Activated naive CD8-positive, alpha-beta T cell treated with anti-CD3 and anti-CD28 coated beads, Interleukin-2, amount 10 ng/mL, durations not matched to agents 7 days and 5 days (primary cell): ENCODE measurements around the gene ZNF318. TPM values are rescaled to one million over a fixed set of nuclear protein-coding genes. Genes with fewer than 3 reads are reported as not detected.
"Not testable (repeated sequence)": the region's sequence is repeated elsewhere in the genome, so short reads cannot be mapped to it uniquely, and the experiment has no call there.

Experiments
- ATAC-seq: fragments of 150-1000 bp; cut with Tn5 transposase; one replicate; pipeline ENCODE4 v1.10.0; 2021; ENCODE audit warnings: low read depth, moderate library complexity
- POLR2A ChIA-PET: fragments of 350-600 bp; sonication (Branson Sonifier 250); formaldehyde crosslinking; loops from one replicate; lab custom pipeline; 2021; ENCODE audit warnings: antibody characterized with exemption; lab: Charles Lee
- DNase-seq: peaks from one replicate; pipeline ENCODE4 v3.0.0; 2021
- H3K27ac Mint-ChIP-seq: one replicate; pipeline ENCODE4 v1.8.0; 2022; ENCODE audit warnings: mild to moderate bottlenecking, mixed read lengths
- H3K27me3 Mint-ChIP-seq: one replicate; pipeline ENCODE4 v1.8.0; 2022; ENCODE audit warnings: mild to moderate bottlenecking, moderate library complexity, mixed read lengths
- H3K36me3 Mint-ChIP-seq: one replicate; pipeline ENCODE4 v1.8.0; 2021; ENCODE audit warnings: mild to moderate bottlenecking, mixed read lengths
- H3K4me1 Mint-ChIP-seq: one replicate; pipeline ENCODE4 v1.8.0; 2021; ENCODE audit warnings: mixed read lengths
- H3K4me3 Mint-ChIP-seq: one replicate; pipeline ENCODE4 v1.8.0; 2022; ENCODE audit warnings: mild to moderate bottlenecking, moderate library complexity, mixed read lengths
- H3K9me3 Mint-ChIP-seq: one replicate; pipeline ENCODE4 v1.8.0; 2021; ENCODE audit warnings: mixed read lengths
- total RNA-seq, 2 experiments: library from RNA; stranded (reverse); gene quantifications; one replicate each; pipeline ENCODE4 v1.2.3, GENCODE V29; 2021

The ZNF318 gene
- total RNA-seq, 2 experiments from 2014 or later, result 17.0 to 18.2 TPM

DNA sequence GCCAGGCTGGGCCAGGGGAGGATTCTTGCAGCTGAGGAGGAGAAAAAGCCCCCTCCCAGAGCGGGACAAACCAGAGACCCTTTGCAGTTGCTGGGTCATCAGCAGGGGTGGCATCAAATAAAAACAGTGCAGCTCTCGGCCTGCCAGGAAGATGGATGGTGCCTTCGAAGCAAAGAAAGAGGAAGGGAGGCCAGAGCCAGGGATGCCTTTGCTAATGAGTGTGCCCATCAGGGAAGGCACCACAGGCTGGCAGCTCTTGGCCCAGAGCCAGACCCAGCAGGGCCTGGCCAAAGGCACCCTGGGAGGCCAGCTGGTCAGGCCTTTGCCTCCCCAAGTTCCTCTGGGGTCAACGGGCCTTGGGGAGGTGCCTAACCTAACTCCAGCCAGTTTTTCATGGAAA lies 26.3 kb upstream of the ZNF318 start:
- POLR2A ChIA-PET, result no interaction called here

DNA sequence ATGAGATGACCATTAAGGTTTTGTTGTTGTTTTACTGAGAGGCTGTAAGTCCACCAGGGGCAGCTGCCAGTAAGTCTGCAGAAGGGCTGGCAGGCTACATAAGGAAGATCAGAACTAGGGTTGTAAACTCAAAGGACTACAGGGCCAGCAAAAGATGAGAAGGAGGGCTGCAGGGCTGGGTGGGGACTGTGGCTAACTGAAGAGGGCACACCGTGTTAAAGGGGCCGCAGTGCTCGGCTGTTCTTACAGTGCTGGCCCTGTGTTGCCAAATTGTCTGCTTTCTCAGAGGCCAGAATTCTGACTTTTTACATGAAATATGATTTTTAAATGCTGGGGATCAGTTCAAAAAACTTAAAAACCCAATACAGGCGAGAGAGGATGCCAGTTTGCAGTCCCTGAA lies 25.5 kb upstream of the ZNF318 start:
- no peak for ATAC-seq
- peaks cover 54% of the 10 kb centered on the region for H3K27me3 Mint-ChIP-seq
- H3K27ac Mint-ChIP-seq, result no peak overlapping the region
- POLR2A ChIA-PET, result interaction anchor here (0.7 kb wide), 1 partner anchor 115 kb away, joined by 3 read pairs; no protein-coding TSS in a partner anchor
- H3K4me3 Mint-ChIP-seq, result no peak overlapping the region
- H3K9me3 Mint-ChIP-seq, result no peaks in the 10 kb centered on the region
- H3K36me3 Mint-ChIP-seq, result no peaks in the 10 kb centered on the region
- DNase-seq, result no peak
- H3K4me1 Mint-ChIP-seq, result peaks cover 23% of the 10 kb centered on the region

More for the DNA sequence above, 26.3 kb upstream of the ZNF318 start:
- H3K36me3 Mint-ChIP-seq, result no peaks in the 10 kb centered on the region
- no peak overlapping the region for H3K4me3 Mint-ChIP-seq
- H3K27me3 Mint-ChIP-seq, result peaks cover 49% of the 10 kb centered on the region
- no peak overlapping the region for H3K27ac Mint-ChIP-seq
- peaks cover 17% of the 10 kb centered on the region for H3K4me1 Mint-ChIP-seq
- no peaks in the 10 kb centered on the region for H3K9me3 Mint-ChIP-seq
- ATAC-seq, result no peak
- DNase-seq, result no peak

DNA sequence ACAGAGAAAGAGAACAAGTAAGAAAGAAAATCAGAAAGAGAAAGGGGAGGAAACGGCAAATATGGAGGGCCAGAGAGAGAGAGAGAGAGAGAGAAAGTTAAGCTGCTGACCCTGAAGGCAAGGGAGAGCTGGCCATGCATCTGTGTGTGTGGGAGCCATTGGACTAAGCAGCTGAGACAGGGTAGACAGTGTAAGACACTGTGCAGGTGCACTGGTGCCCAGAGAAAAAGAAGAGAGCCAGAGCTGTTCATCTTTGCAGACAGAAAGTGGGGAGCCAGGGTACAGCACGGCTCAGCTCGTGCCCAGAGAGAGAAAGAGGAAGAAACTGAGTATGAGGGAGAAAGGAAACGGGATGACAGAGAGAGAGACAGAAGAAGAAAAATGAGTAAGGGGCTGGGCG lies 24.2 kb upstream of the ZNF318 start:
- Mint-ChIP-seq H3K27me3 (peaks cover 67% of the 10 kb centered on the region), H3K4me1 (peaks cover 23% of the 10 kb centered on the region), H3K4me3 (no peak overlapping the region), H3K36me3 (no peaks in the 10 kb centered on the region), H3K9me3 (no peaks in the 10 kb centered on the region), H3K27ac (no peak overlapping the region)
- DNase-seq (no peak), ATAC-seq (no peak)
- POLR2A ChIA-PET, result interaction anchor here (0.8 to 1.4 kb wide), 2 partner anchors 24 to 44 kb away, joined by 4 to 5 read pairs; partner anchors contain the start of gene ZNF318

DNA sequence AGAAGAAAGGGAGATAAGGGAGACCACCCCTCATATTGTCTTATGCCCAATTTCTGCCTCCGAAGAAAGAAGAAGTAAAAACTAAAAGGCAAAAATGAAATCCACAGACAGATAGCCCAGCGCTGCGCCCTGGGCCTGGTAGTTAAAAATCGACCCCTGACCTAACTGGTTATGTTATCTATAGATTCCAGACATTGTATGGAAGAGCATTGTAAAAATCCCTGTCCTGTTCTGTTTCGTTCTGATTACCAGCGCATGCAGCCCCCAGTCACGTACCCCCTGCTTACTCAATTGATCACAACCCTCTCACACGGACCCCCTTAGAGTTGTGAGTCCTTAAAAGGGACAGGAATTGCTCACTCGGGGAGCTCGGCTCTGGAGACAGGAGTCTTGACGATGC lies 23.7 kb upstream of the ZNF318 start:
- H3K4me3 Mint-ChIP-seq, ATAC-seq, DNase-seq, H3K9me3 Mint-ChIP-seq, H3K36me3 Mint-ChIP-seq, H3K27ac Mint-ChIP-seq: not testable (repeated sequence)
- Mint-ChIP-seq H3K4me1 (peaks cover 23% of the 10 kb centered on the region), H3K27me3 (peaks cover 69% of the 10 kb centered on the region)
- POLR2A ChIA-PET, result interaction anchor here (0.8 to 1.4 kb wide), 2 partner anchors 23 to 44 kb away, joined by 4 to 5 read pairs; partner anchors contain the start of gene ZNF318

DNA sequence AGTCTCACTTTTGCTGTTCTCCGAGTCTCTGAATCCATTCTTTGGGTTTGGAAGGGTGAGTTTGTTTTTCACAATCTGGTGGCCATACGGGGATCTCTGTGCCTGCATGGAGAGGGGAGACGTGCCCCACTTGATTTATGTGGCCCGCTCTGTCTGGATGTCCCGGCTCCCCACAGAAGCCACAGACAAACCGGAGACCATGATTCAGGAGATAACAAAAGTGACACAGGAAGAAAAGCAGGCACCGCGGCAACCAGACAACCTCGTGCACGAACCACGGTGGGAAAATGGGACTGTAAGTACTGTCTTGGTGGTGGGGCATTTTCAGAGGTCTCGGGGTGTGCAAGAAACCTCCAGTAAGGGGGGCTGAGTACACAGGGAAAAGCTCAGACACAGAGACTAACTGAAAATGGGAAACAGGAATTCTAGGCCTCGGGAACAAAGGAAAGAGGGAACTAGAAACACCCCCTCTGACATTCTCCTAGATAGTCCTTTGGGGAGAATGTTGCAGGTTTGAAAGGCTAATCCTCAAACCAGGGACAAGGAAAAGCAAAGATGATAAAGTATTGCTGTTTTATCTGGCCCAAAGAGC lies 22.1 kb upstream of the ZNF318 start:
- Mint-ChIP-seq H3K36me3 (no peaks in the 10 kb centered on the region), H3K27me3 (peaks cover 78% of the 10 kb centered on the region), H3K4me1 (peaks cover 23% of the 10 kb centered on the region), H3K9me3 (no peaks in the 10 kb centered on the region), H3K27ac (no peak overlapping the region), H3K4me3 (peak overlapping the region; percentile 59)
- POLR2A ChIA-PET, result interaction anchor here (0.7 to 1.2 kb wide), 2 partner anchors 22 to 89 kb away, joined by 3 to 6 read pairs; partner anchors contain the start of gene ZNF318
- peak; percentile 60 for ATAC-seq
- DNase-seq, result peak; percentile 40

DNA sequence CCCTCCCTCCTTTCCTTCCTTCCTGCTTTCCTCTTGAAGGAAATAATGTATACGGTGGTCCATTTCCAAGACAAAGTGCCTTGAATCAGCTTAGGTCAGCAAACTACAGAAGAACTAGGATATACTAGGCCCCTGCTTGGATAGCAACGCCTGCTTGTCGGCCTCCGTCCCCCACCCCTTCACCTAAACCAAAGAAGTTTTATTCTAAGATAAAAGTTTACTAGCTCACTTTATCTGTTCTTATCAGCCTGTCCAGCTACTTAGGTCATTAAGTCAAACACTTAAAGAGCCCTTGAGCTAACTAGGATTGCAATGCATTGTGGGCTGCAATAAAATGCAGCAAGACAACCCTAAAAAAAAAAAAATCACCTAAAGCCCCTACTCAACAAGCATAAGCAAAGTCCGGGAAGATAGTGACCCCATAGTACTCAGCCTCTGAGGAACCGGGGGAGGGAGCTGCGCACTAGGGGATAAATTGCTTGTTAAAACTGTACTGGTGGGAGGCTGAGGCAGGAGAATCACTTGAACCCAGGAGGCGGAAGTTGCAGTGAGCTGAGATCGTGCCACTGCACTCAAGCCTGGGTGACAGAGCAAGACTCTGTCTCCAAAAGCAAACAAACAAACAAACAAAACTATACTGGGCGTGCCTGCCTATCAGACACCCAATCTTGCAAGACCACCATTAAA lies 21.4 kb upstream of the ZNF318 start:
- not testable (repeated sequence) for DNase-seq, H3K27ac Mint-ChIP-seq, H3K9me3 Mint-ChIP-seq, H3K36me3 Mint-ChIP-seq
- POLR2A ChIA-PET, result interaction anchor here (0.7 to 1.2 kb wide), 2 partner anchors 22 to 89 kb away, joined by 3 to 6 read pairs; partner anchors contain the start of gene ZNF318
- Mint-ChIP-seq H3K4me3 (peak overlapping the region; percentile 59), H3K4me1 (peaks cover 27% of the 10 kb centered on the region), H3K27me3 (peaks cover 78% of the 10 kb centered on the region)
- ATAC-seq, result peak; percentile 14

DNA sequence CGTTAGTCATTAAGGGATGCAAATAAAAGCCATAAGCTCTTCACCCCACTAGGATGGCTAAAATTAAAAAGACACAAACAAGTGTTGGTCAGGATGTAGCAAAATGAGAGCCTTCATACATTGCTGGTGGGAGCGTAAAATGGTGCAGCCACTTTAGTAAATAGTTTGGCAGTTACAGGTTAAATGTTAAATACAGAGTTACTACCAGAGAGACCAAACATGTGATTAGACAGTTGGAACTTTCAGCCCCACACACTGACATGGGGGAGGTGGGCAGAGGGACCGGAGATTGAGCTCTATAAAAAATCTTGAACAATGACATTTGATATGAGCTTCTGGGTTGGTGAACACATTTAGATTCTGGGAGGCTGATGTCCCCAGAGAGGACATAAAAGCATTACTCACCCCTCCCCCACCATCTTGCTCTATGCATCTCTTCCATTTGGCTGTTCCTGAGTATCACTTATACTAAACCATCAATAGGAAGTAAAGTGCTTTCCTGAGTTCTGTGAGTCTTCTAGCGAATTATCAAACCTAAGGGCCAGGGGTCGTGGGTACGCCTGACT lies 20.4 kb upstream of the ZNF318 start:
- no peak overlapping the region for H3K4me3 Mint-ChIP-seq
- POLR2A ChIA-PET, result no interaction called here
- H3K4me1 Mint-ChIP-seq, result peaks cover 33% of the 10 kb centered on the region
- no peak overlapping the region for H3K27ac Mint-ChIP-seq
- DNase-seq (no peak), ATAC-seq (no peak)
- H3K36me3 Mint-ChIP-seq, result peaks cover 2% of the 10 kb centered on the region
- H3K9me3 Mint-ChIP-seq, result no peaks in the 10 kb centered on the region
- peaks cover 86% of the 10 kb centered on the region for H3K27me3 Mint-ChIP-seq

DNA sequence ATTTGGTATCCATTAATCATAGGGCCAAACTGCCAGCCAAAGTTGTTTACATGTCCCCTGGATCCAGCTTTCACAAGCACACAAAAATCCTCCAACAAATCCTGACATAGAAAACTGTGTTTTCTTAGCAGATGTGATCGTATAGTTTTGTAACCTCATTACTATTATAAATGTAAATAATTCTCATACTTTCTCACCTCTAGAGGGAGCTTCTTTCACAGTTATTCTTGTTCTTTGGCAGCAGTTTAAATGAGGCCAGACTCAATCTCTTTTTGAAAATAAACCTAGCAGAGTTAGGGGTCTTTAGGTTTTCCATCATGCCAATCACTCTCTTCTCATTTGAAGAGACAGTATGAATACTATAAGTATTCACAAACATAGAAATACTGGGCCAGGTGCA lies 17.0 kb upstream of the ZNF318 start:
- POLR2A ChIA-PET, result interaction anchor here (1.4 kb wide), 1 partner anchor 17 kb away, joined by 5 read pairs; the partner anchor contains the start of gene ZNF318
- peaks cover 70% of the 10 kb centered on the region for H3K27me3 Mint-ChIP-seq
- H3K4me1 Mint-ChIP-seq, result peaks cover 49% of the 10 kb centered on the region
- no peaks in the 10 kb centered on the region for H3K9me3 Mint-ChIP-seq
- no peak for DNase-seq
- ATAC-seq, result no peak
- no peak overlapping the region for H3K4me3 Mint-ChIP-seq
- H3K36me3 Mint-ChIP-seq, result peaks cover 2% of the 10 kb centered on the region
- no peak overlapping the region for H3K27ac Mint-ChIP-seq

DNA sequence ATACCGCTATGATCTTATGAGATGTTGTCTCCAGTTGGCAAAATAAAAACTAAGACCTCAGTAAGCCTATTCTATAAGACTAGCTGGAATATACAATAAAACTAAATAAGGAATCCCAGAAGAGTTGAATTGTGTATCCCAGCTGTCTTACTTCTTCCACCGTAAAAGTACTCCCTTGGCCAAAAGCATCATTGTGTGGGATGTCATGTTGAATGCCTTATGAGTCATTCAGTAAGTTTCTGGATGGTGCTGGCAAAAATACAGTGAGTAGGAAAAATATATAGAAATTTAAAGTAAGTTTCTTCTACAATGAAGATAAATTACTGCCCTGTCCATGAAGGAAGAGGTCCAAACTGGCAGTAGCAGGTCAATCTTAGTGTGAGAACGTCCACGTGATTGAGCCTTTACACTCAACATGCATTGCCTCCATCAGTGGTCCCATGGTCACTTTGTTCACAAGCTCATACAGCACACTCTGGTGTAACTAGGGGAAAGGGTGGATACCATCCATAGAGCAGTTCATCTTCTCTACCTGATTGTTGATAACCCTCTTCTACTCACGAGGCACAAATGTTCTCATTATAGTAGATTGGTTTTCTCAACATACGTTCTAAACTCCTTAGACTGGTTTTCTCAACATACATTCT lies 13.7 kb upstream of the ZNF318 start:
- ATAC-seq (no peak), DNase-seq (no peak)
- Mint-ChIP-seq H3K4me1 (peaks cover 39% of the 10 kb centered on the region), H3K4me3 (peak overlapping the region; percentile 68), H3K36me3 (peaks cover 4% of the 10 kb centered on the region), H3K27ac (peak overlapping the region; percentile 90), H3K9me3 (no peaks in the 10 kb centered on the region), H3K27me3 (peaks cover 65% of the 10 kb centered on the region)
- POLR2A ChIA-PET, result interaction anchor here (0.7 to 5.3 kb wide), 4 partner anchors 14 to 399 kb away, joined by 3 to 56 read pairs (median 4); partner anchors contain the start of genes CUL9, POLR1C, PPP2R5D and YIPF3

DNA sequence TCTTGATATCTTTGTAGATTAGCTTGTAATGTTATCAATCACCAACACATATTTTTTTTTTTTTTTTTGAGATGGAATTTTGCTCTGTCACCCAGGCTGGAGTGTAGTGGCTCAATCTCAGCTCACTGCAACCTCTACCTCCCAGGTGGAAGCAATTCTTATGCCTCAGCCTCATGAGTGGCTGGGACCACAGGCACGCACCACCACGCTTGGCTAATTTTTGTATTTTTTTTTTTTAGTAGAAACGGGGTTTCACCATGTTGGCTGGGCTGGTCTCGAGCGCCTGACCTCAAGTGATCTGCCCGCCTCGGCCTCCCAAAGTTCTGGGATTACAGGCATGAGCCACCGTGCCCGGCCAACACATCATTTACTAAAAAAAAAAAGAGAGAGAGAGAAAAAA lies 11.4 kb upstream of the ZNF318 start:
- DNase-seq, H3K27ac Mint-ChIP-seq, H3K9me3 Mint-ChIP-seq, H3K4me3 Mint-ChIP-seq, ATAC-seq, H3K36me3 Mint-ChIP-seq: not testable (repeated sequence)
- POLR2A ChIA-PET, result interaction anchor here (5.3 kb wide), 1 partner anchor 11 kb away, joined by 56 read pairs; the partner anchor contains the start of gene ZNF318
- Mint-ChIP-seq H3K4me1 (peaks cover 36% of the 10 kb centered on the region), H3K27me3 (peaks cover 48% of the 10 kb centered on the region)

DNA sequence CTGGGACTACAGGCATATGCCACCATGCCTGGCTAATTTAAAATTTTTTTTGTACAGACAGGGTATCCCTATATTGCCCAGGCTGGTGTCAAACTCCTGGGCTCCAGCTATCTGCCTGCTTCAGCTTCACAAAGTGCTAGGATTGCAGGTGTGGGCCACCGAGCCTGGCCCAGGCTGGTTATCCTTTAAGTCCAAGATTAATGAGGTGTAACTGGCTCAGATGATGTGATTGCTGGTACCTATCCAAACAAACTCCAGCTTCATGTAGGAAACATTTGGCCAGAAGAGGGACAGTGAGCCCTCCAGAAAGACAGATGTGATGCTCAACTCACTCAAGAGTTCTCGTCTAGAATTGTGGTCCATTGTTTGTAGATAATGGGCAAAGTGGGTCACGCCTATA lies 9.2 kb upstream of the ZNF318 start:
- H3K27me3 Mint-ChIP-seq, result peaks cover 38% of the 10 kb centered on the region
- H3K4me3 Mint-ChIP-seq, result no peak overlapping the region
- peaks cover 3% of the 10 kb centered on the region for H3K36me3 Mint-ChIP-seq
- H3K9me3 Mint-ChIP-seq, result no peaks in the 10 kb centered on the region
- DNase-seq (no peak), ATAC-seq (no peak)
- no peak overlapping the region for H3K27ac Mint-ChIP-seq
- H3K4me1 Mint-ChIP-seq, result peaks cover 23% of the 10 kb centered on the region
- POLR2A ChIA-PET, result no interaction called here

DNA sequence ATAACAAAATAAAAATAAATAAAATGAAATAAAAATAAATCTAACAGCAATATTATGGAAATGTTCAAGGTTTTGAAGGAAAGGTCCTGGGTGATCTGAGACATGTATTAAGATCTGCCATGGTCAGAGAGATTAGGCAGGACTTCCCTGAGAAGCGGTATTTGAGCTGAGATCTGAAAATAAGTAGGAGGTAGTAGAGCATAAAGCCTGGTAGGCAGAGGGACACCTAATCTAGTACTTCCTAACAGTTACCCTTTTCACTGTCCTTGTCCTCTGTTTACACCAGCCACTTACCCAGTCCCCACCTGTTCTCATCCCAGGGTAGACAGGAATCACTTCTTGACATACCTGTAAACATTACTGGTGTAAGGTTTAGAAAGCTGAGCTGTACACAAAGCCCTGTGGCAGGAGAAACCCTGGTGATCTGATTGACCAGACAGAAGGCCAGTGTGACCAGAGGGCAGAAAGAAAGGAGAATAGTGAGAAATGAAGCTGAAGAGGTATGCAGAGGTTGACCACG lies 8.3 kb upstream of the ZNF318 start:
- Mint-ChIP-seq H3K36me3 (peaks cover 3% of the 10 kb centered on the region), H3K9me3 (no peaks in the 10 kb centered on the region), H3K27me3 (peaks cover 35% of the 10 kb centered on the region), H3K27ac (no peak overlapping the region), H3K4me3 (no peak overlapping the region), H3K4me1 (peaks cover 16% of the 10 kb centered on the region)
- ATAC-seq, result no peak
- no peak for DNase-seq
- POLR2A ChIA-PET, result interaction anchor here (1.4 kb wide), 1 partner anchor 8 kb away, joined by 5 read pairs; the partner anchor contains the start of gene ZNF318

DNA sequence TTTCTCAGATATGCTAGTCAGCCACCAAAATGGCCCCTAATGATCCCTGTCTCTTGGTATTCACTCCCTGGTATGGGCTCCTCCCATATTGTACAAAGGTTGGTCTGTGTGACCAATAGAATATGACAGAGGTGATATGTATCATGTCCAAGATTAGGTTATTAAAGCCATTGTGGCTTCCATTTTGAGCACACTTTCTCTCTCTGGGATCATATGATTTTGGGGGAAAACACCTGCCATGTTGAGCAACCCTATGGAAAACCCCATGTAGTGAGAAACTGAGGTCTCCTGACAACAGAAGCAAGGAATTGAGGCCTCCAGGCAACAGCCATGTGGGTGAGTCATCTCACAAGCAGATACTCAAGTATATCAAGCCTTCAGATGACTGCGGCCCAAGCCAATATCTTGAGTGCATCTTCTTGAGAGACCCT lies 7.1 kb upstream of the ZNF318 start:
- DNase-seq, result no peak
- no peak for ATAC-seq
- H3K27ac Mint-ChIP-seq, result no peak overlapping the region
- peaks cover 9% of the 10 kb centered on the region for H3K4me1 Mint-ChIP-seq
- H3K4me3 Mint-ChIP-seq, result no peak overlapping the region
- peaks cover 26% of the 10 kb centered on the region for H3K27me3 Mint-ChIP-seq
- peaks cover 3% of the 10 kb centered on the region for H3K36me3 Mint-ChIP-seq
- no peaks in the 10 kb centered on the region for H3K9me3 Mint-ChIP-seq
- POLR2A ChIA-PET, result no interaction called here
